ENCODE results near the gene HSPA1L.
A peak's percentile ranks its signal among the peaks of the same experiment; 100 is the strongest.
"Not testable (repeated sequence)": the region's sequence is repeated elsewhere in the genome, so short reads cannot be mapped to it uniquely, and the experiment has no call there.

The HSPA1L gene

GRCh38 chr6:31836474-31837368, 21.6 kb upstream of the HSPA1L start:
- DNase-seq, result no peak

GRCh38 chr6:31836047-31836473, 21.0 kb upstream of the HSPA1L start:
- DNase-seq, result peak; percentile 26 to 31

- peak; percentile 89 to 90 for DNase-seq
Observed at GRCh38 chr6:31834367-31835250, 19.5 kb upstream of the HSPA1L start.

GRCh38 chr6:31831350-31832215, 16.5 kb upstream of the HSPA1L start:
- no peak for DNase-seq

- DNase-seq, result no peak
Observed at GRCh38 chr6:31830886-31831335, 15.8 kb upstream of the HSPA1L start.

GRCh38 chr6:31829633-31830283, 14.7 kb upstream of the HSPA1L start:
- peak in 1 of 2 experiments; percentile 34 for DNase-seq

- DNase-seq, result peak; percentile 93 to 95
Observed at GRCh38 chr6:31827286-31828079, 12.4 kb upstream of the HSPA1L start, which contains the start of gene HSPA1B. Gene HSPA1B, plus strand, starts transcription at chr6:31827738. Its CDS starts 213 bp downstream, at chr6:31827951.

- peak in 1 of 2 experiments; percentile 55 for DNase-seq
Observed at GRCh38 chr6:31826793-31827285, 11.8 kb upstream of the HSPA1L start.

GRCh38 chr6:31825553-31825952, 10.5 kb upstream of the HSPA1L start:
- no peak for DNase-seq

GRCh38 chr6:31823592-31824196, 8.6 kb upstream of the HSPA1L start:
- not testable (repeated sequence) for DNase-seq

- DNase-seq, result peak; percentile 78 to 79
Observed at GRCh38 chr6:31822036-31822821, 7.1 kb upstream of the HSPA1L start.

- peak; percentile 86 to 87 for DNase-seq
Observed at GRCh38 chr6:31821301-31822035, 6.4 kb upstream of the HSPA1L start.

GRCh38 chr6:31820399-31820798, 5.3 kb upstream of the HSPA1L start:
- not testable (repeated sequence) for DNase-seq

- DNase-seq, result no peak
Observed at GRCh38 chr6:31819871-31820299, 4.8 kb upstream of the HSPA1L start.

GRCh38 chr6:31817929-31818511, 2.9 kb upstream of the HSPA1L start:
- DNase-seq, result peak; percentile 32 to 36

- peak in 1 of 2 experiments; percentile 48 for DNase-seq
Observed at GRCh38 chr6:31817133-31817928, 2.2 kb upstream of the HSPA1L start.

GRCh38 chr6:31814677-31815024, 432 bp downstream of the HSPA1L start:
- peak; percentile 77 to 78 for DNase-seq
